GM19372 (cell line): ENCODE data around the gene CDH26.

Source experiments
- ATAC-seq: cut with Tn5 transposase; IDR thresholded peaks from one replicate; pipeline ENCODE4 v1.9.1; 2021; ENCODE audit warnings: mild to moderate bottlenecking, low read depth, moderate library complexity; ENCODE audit not compliant: unreplicated experiment

The CDH26 gene

GRCh38 chr20:59977086-59977485 lies 18.9 kb downstream of the CDH26 start:
- ATAC-seq: no peak

DNA sequence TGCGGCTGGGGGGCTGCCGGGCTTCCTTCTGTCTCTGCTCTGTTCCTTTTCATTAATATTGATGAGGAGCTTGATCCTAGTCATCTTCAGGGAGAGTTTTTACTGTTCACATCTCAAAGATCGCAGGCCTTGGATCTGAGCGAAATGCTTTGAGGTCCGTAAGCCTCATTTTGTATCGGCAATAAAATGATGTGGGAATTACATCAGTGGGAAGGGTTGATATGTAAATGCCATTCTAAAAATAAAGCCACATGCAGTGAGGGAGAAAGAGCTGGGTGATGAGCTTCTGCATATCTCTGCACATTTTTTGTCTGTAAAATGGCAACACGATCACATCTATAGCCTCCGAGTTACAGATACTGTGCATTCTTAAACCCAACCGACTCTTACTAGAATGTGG lies 24.9 kb downstream of the CDH26 start:
- ATAC-seq: no peak

- no peak for ATAC-seq
Observed at GRCh38 chr20:59984541-59984940, 26.3 kb downstream of the CDH26 start.

DNA sequence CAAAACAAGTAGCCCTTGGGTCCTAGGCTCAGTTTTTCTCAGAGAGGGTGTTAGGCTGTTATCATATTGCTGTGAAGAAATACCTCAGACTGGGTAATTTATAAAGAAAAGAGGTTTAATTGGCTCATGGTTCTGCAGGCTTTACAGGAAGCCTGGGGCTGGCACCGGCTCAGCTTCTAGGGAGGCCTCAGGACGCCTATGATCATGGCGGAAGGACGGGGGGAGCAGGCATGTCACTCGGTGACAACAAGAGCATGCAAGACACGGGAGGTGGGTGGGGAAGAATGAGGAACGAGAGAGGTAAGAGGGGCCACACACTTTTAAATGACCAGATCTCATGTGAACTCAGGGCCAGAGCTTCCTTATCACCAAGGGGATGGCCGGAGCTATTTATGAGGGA lies 26.9 kb downstream of the CDH26 start:
- ATAC-seq: no peak

DNA sequence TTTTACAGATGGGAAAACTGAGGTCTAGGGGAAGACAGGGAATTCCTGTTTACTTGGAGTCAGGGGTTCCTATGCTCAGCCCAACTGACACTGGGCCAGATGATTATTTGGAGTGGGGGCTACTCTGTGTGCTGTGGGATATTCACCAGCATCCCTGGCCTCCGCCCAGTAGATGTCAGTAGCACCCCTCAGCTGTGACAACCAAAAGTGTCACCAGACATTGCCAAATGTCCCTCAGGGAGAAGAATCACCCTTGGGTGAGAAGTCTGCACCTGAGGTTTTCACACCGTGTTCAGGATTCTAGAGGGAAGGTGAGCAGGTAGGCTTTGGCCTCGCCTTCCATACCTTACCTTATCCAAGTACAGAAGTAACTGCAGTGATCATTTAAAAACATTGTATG lies 27.6 kb downstream of the CDH26 start:
- ATAC-seq: no peak

DNA sequence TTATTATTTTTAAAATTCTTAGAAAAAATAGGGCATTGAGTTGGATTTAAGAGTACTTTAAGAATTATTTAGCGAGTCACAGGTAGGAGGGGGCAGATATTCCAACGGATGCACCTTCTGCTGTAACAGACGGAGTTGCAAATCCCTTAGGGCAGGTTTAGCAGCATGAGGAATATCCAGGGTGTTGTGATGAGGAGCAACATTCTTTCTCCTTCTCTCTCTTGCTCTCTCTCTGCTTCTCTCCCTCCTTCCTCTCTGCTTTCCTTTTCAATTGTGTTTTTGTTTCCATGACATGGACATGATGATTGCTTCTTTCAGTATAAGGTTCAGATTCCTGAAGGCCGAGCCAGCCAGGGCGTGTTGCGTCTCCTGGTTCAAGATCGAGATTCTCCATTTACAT lies 28.9 kb downstream of the CDH26 start:
- no peak for ATAC-seq

GRCh38 chr20:59988141-59988540 lies 29.9 kb downstream of the CDH26 start:
- no peak for ATAC-seq

DNA sequence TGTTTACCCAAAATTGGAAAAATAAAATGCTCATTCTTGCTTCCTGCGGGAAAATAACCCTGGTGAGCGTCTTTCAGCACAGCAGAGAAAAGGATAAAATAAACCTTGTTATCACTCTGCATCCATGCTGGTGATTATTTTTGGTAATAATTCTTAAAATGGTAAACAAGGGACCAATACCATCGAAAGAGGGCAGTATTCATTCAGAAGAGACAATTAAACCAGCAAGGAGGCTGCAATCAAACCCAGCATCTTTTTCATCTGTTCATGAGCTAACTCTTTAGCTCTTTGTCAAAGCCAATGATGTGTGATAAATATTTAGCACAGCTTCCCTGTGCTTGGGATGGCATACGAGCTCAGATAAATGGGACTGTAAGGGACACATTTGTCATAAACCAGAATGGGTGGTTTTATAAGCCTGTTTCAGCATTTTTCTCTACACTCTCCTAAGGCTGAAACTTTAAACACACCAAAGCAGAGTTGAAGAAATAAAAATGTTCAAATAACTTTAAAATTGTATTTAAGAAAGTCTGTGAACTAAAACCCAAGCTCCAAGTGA lies 34.4 kb downstream of the CDH26 start:
- no peak for ATAC-seq

DNA sequence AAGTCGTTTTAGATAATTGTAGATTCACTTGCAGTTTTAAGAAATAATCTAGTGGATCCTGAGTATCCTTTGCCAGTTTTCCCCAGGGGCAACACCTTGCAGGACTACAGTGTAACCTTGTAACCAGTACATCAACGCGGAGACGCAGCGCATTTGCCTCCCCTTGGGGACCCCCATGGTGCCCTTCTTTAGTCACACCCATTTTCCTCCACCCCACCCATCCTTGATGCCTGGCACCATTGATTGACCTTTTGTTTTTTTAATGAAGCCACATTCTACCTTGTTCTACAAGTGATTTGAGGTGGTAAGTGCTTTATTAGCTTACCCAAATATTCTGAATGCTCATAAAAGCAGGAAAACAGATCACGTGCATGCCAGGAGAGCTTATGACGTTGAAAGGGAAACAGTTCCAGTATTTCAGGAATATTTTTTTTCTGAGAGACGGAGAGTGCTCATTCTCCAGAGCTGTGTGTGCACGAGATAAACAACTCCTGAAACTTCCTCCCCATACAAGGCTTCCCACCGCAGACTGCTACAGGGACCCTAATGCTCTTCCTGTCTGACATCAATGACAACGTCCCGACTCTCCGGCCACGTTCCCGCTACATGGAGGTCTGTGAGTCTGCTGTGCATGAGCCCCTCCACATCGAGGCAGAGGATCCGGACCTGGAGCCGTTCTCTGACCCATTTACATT lies 35.7 kb downstream of the CDH26 start:
- ATAC-seq: no peak

DNA sequence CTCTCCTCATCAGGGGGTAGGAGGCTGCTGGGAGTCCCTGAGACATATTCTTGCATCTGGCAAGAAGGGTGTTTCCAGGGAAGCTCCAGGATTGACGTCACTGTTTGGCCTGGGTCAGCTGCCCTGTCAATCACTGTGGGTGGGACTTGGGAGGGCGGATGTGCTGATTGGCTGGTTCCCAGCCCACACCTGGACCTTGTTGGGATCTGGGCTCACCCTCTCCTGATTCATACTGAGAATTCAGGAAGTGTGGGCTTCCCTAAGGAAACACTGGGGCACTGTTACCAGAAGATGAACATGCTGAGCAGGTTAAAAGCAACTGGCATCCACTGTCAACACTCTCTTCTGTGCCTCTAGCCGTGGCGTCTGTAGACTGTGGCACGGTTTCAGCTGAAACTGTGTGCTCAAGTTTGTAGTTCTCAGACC lies 36.5 kb downstream of the CDH26 start:
- no peak for ATAC-seq

- ATAC-seq: no peak
Observed at GRCh38 chr20:59996108-59996507, 37.9 kb downstream of the CDH26 start.

GRCh38 chr20:59997896-59998295 lies 39.7 kb downstream of the CDH26 start:
- no peak for ATAC-seq

- no peak for ATAC-seq
Observed at GRCh38 chr20:59999502-59999901, 41.3 kb downstream of the CDH26 start.

DNA sequence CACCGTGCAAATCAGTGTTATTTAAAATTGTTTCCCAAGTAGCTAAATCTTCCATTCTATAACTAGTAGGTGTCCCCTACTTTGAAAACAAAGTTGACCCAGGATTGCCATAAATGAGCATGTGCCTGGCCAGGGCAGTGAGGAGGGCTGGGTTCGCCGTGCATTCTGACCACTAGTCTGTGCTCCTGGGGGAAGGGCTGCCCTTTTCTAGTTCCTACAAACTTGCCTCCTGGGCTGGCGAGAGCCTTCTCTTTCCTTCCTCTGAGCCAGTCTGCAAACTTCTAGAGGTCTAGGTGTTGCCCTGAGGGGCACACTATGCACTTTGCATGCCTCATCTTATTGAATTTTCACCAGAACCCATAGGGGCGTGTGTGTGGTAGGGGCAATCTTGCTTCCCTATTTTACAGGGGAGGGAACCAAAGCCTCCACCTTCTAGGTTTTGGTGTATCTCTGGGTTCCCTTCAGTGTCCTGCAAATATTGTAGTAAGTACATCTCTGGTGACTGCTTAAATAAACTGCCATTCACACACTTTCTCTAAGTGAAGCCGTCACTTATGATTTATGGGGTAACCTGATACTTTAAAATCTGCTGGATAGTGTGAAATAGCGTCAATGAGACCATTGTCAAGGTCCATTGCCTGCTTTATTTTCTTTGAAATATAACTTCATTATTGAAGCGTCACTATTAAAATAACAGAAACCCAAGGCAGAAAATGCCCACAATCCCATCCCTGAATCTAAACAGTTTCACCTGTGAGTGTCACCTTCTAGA lies 42.2 kb downstream of the CDH26 start:
- no peak for ATAC-seq

DNA sequence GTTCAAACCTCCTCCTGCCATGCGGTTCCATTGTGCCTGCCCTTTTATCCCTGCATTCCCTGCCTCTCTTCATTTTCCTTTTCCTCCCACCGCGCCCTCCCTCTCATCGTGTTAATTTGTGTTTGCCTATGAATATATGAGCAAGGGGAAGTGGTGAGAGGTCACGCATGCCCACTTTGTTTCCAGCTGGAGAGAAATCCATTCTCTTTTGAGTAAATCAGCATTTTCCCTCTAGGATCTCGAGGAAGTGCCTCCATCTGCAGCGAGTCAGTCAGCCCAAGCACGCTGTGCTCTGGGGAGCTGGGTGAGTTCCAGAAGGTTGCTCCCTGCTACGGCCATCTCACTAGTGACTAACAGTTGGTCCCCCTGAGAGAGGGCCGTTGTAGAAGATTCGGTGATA lies 42.9 kb downstream of the CDH26 start:
- no peak for ATAC-seq

GRCh38 chr20:60003776-60004175 lies 45.6 kb downstream of the CDH26 start:
- ATAC-seq: no peak

DNA sequence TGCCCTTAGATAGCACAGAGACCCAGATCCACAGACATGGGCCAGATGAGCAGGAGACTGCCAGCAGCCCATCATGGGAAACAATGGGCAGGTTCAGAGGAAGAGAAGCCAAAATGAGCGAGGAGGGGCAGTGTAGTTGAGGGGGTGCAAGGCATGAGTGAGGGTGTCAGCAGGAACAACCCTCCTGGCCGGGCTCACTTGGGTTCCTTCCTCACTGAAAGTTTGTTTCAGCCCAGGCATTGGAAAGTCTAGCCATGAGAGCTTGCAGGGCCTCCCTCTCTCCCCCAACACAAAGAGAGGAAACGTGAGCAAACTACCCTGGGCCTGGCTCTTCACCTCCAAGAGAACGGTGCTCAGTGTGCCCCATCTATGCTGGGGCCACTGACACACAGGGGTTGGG lies 48.0 kb downstream of the CDH26 start:
- ATAC-seq: no peak

GRCh38 chr20:60007464-60007863 lies 49.2 kb downstream of the CDH26 start:
- ATAC-seq: no peak

GRCh38 chr20:60008130-60008808 lies 50.0 kb downstream of the CDH26 start:
- no peak for ATAC-seq

DNA sequence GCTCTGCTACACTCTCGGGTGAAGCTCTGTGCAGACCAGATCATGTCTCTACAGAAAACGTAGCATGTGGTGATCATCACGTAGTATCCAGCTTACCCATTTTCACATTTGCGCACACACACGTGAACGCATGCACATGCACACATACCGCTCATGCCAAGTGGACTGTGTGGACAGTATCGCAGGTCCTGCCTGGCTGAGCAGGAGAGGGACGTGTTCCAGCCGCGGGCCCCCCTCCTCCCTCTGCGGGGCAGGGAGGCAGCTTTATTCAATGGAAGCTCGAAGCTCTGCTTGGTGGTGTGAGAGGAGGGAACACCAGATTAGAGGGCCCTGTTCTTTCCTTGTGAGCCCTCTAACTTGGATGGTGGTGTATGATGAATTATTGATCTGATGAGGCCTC lies 51.1 kb downstream of the CDH26 start:
- no peak for ATAC-seq
